HEK293 (cell line): ENCODE data around the gene NUP50.

Experiments
- ZNF302 ChIP-seq: fragments of 450-650 bp; formaldehyde crosslinking; IDR thresholded peaks from 2 replicates; pipeline ENCODE4 v1.5.1; 2016; ENCODE audit warnings: missing biosample characterization, missing genetic modification characterization, low read depth
- ZNF629 ChIP-seq: fragments of 450-650 bp; formaldehyde crosslinking; IDR thresholded peaks from 2 replicates; pipeline ENCODE4 v1.5.1; 2017; ENCODE audit warnings: missing biosample characterization, missing genetic modification characterization
- TF ChIP-seq, protein P1 (sequence below): fragments of 450-650 bp; formaldehyde crosslinking; optimal IDR thresholded peaks from 2 replicates; pipeline ENCODE3; 2016; ENCODE audit warnings: missing biosample characterization, mild to moderate bottlenecking, missing genetic modification characterization
- TF ChIP-seq, protein P2 (sequence below): fragments of 450-650 bp; formaldehyde crosslinking; IDR thresholded peaks from 2 replicates; pipeline ENCODE4 v1.5.1; 2016; ENCODE audit warnings: missing biosample characterization, missing genetic modification characterization

DNA sequence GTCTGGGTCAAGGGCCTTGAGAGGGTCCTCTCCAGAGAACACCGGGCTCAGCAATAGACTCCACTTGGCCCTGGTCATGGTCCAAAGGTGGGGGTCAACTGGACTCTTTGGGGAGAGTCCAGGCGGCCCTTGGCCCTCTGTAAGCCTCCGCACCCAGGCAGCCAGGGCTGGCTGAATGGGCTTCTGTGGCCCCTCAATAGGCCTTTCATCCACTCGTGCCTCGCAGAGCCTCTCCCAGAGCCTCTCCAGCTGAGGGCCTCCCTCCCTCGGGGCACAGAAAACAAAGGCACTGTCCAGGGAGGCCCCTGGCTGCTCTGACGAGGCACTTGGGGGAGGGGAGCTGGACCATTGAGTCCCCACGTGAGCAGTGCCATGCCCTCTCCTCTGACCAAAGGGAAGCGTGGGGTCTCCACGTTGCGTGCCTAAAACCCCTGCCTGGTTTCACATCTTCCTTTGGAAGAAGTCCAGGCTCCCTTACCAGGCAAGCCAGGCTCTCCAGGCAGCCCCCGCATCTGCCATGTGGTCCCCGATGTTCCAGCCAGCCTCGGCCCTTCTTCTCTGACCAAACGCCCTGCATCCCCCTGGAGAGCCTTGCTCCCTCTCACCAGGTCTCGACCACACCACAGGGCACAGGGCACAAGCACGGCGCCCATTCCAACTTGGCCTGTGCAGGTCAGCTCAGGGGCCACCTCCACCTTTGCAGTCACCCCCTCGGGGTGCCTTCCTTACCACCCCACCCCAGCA, 61.4 kb downstream of the NUP50 start:
- TF ChIP-seq, protein P1, sequence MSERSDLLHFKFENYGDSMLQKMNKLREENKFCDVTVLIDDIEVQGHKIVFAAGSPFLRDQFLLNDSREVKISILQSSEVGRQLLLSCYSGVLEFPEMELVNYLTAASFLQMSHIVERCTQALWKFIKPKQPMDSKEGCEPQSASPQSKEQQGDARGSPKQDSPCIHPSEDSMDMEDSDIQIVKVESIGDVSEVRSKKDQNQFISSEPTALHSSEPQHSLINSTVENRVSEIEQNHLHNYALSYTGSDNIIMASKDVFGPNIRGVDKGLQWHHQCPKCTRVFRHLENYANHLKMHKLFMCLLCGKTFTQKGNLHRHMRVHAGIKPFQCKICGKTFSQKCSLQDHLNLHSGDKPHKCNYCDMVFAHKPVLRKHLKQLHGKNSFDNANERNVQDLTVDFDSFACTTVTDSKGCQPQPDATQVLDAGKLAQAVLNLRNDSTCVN (tag by site-specific recombination) = no peak
- TF ChIP-seq, protein P2, sequence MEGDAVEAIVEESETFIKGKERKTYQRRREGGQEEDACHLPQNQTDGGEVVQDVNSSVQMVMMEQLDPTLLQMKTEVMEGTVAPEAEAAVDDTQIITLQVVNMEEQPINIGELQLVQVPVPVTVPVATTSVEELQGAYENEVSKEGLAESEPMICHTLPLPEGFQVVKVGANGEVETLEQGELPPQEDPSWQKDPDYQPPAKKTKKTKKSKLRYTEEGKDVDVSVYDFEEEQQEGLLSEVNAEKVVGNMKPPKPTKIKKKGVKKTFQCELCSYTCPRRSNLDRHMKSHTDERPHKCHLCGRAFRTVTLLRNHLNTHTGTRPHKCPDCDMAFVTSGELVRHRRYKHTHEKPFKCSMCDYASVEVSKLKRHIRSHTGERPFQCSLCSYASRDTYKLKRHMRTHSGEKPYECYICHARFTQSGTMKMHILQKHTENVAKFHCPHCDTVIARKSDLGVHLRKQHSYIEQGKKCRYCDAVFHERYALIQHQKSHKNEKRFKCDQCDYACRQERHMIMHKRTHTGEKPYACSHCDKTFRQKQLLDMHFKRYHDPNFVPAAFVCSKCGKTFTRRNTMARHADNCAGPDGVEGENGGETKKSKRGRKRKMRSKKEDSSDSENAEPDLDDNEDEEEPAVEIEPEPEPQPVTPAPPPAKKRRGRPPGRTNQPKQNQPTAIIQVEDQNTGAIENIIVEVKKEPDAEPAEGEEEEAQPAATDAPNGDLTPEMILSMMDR = no peak
- TF ChIP-seq ZNF302 (tag by site-specific recombination) = no peak
- no peak for TF ChIP-seq ZNF629
